SH-SY5Y (cell line): ENCODE data around the gene OAF.

Experiments
- GATA2 ChIP-seq: IDR thresholded peaks from 2 replicates; pipeline ENCODE4 v1.6.1; 2011; ENCODE audit warnings: mild to moderate bottlenecking, low read depth, low read length
- GATA3 ChIP-seq: IDR thresholded peaks from 2 replicates; pipeline ENCODE4 v1.6.1; 2011; ENCODE audit warnings: low read depth, mild to moderate bottlenecking, low read length, moderate library complexity

The OAF gene

GRCh38 chr11:120179057-120179672, 31.7 kb upstream of the OAF start:
- TF ChIP-seq GATA3 (no peak), GATA2 (no peak)

GRCh38 chr11:120180551-120181232, 30.1 kb upstream of the OAF start:
- no peak for TF ChIP-seq GATA2
- TF ChIP-seq GATA3 = no peak

GRCh38 chr11:120181376-120181975, 29.4 kb upstream of the OAF start:
- no peak for TF ChIP-seq GATA3
- TF ChIP-seq GATA2 = no peak

GRCh38 chr11:120182372-120182771, 28.5 kb upstream of the OAF start:
- TF ChIP-seq GATA2 = no peak
- TF ChIP-seq GATA3 = no peak

- TF ChIP-seq GATA2 (no peak), GATA3 (no peak)
These were observed 27.9 kb upstream of the OAF start for GRCh38 chr11:120182790-120183491.

- TF ChIP-seq GATA3 = no peak
- no peak for TF ChIP-seq GATA2
These were observed 27.1 kb upstream of the OAF start for GRCh38 chr11:120183701-120184141.

- TF ChIP-seq GATA3 = no peak
- TF ChIP-seq GATA2 = no peak
These were observed 26.4 kb upstream of the OAF start for GRCh38 chr11:120184371-120184945.

- no peak for TF ChIP-seq GATA3
- no peak for TF ChIP-seq GATA2
These were observed 25.7 kb upstream of the OAF start for GRCh38 chr11:120184946-120185705.

GRCh38 chr11:120185706-120186455, 25.0 kb upstream of the OAF start:
- TF ChIP-seq GATA3 (no peak), GATA2 (no peak)

- TF ChIP-seq GATA2 (no peak), GATA3 (no peak)
These were observed 24.4 kb upstream of the OAF start for GRCh38 chr11:120186456-120186773.

- no peak for TF ChIP-seq GATA2
- no peak for TF ChIP-seq GATA3
These were observed 23.8 kb upstream of the OAF start for GRCh38 chr11:120186774-120187591.

GRCh38 chr11:120188371-120188770, 22.5 kb upstream of the OAF start:
- TF ChIP-seq GATA3 = no peak
- no peak for TF ChIP-seq GATA2
